Esophagus mucosa (tissue), 1 donor: ENCODE results near the gene ADM2. TPM values are rescaled to one million over a fixed set of nuclear protein-coding genes. Genes with fewer than 3 reads are reported as not detected.
"Not testable (repeated sequence)": the region's sequence is repeated elsewhere in the genome, so short reads cannot be mapped to it uniquely, and the experiment has no call there.

ENCODE experiments used
- ATAC-seq: fragments of 200-7000 bp; cut with Tn5 transposase; one replicate; pipeline ENCODE4 v1.9.1; 2020
- total RNA-seq: library from RNA; stranded (reverse); gene quantifications from one replicate; pipeline ENCODE4 v1.2.4, GENCODE V29; 2023
- donor health status: DM: yes; HTN: yes; CAD: no.

ADM2 gene
- total RNA-seq, 1 donor from 2014 or later: 11.7 TPM

DNA sequence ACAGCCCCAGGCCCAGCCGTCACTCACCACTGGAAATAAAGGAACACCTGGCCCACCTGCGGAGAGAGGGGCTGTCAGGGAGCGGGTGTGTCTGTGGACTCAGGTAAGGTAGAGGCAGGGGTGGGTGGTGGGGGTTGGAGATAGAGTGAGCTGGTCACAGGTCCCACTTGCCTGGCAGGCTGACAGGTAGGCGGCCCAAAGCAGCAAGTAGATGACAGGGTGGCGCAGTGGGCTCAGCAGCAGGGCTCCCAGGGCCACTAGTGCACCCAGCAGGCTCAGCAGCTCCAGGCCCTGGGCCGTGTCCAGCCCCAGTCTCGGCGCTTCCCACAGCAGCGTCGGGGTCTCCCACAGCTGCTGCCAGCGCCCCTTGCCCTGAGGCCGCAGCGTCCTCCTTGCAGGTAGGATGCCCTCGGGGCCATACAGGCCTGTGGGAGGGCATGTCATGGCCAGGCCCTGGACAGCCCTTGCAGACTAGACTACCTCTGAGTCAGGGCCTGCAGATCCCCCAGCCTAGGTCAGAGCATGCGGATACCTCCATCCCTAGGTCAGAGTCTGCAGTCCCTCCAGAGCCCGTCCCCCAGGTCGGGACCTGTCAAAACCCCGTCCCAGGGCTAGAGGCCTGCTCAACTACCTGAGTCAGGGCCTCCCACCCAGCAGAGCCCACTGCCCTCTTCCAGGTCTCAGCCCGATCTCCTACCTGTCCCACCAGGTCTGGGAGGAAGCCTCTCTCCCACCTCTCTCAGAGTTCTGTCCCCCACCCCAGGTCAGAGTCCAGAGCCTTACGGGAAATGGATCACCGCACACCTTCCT, 25.5 kb downstream of the ADM2 start:
- peak; percentile 15 for ATAC-seq

DNA sequence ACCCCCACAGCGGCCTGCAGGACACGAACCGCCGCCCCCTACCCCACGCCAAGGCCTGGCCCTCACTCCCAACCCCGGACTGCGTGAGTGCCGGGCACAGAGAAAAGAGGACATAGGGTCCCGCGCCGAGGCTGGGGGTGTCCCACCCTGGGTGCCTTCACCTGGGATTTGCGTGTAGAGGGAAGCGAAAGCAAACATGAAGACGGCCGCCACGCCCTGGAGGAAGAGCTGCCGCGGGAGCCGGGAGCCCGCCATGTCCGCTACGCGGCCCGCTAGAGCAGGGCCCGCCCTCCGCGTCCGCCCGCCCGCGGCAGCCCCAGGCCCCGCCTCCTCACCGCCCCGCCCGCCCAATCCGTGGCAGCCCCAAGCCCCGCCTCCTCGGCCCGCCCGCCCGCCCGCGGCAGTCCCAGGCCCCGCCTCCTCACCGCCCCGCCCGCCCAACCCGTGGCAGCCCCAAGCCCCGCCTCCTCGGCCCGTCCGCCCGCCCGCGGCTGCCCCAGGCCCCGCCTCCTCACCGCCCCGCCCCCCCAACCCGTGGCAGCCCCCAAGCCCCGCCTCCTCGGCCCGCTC, 26.2 kb downstream of the ADM2 start, which contains the start of gene LMF2:
Gene LMF2, minus strand, starts transcription at position 282 of the 570 bp plus-strand sequence. Its CDS starts 27 bp downstream, at position 255.
- ATAC-seq: peak; percentile 78

DNA sequence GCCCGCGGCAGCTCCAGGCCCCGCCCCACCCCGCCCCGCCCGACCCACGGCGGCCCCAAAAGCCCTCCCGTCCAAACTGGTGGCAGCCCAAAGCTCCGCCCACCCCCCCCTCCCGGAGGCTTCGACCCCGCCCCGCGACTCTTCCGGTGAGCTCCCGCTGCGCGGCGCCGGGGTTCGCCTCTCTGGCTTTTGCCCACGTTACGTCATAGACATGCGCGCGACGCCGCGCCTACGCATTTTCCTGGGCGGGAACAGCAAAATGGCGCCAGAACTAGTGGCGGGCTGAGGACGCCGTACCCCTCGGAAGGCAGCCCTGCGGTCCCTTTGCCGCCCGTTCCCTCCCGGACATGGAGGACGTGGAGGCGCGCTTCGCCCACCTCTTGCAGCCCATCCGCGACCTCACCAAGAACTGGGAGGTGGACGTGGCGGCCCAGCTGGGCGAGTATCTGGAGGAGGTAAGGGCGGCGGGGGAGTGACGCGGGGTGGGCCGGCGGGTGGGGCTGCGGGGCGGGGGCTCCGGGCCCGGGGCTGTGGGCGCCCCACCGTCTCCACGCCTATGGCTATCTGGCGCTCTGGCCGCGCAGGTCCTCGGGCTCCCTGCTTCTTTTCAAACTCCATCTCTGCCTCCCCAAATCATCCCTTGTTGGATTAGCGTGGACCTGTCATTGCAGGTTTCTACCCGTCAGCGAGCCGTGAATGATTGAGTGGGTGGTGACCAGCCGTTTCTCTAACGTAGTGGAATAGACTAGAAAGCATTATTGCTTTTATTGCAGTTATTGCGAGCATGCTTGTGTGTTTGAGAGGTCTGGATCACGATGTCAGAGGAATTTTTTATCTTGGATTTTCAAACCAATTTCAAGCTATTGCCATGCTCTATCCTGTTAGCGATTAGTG, 26.9 kb downstream of the ADM2 start, which contains the start of gene NCAPH2:
Gene NCAPH2, plus strand, starts transcription at position 234 of the 894 bp plus-strand sequence. Its CDS starts 114 bp downstream, at position 348.
- peak; percentile 76 for ATAC-seq

DNA sequence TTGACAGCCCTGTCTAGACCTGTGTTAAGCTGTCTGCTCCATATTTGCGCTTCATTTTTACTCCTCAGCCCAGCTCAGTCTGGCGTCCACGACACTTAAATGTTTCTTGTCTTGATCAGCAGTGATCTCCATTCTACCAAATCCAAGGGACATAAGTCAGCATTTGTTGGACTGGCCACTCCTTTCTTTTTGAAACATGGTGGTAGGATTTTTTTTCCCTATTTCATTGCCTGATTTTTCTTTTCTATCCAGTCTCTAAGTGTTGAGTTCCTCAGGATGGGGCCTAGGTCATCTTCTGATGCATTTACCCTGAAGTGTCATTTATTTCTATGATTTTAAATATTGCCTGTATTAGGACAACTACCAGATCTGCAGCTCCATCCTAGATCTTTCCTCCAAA, 27.6 kb downstream of the ADM2 start:
- no peak for ATAC-seq

DNA sequence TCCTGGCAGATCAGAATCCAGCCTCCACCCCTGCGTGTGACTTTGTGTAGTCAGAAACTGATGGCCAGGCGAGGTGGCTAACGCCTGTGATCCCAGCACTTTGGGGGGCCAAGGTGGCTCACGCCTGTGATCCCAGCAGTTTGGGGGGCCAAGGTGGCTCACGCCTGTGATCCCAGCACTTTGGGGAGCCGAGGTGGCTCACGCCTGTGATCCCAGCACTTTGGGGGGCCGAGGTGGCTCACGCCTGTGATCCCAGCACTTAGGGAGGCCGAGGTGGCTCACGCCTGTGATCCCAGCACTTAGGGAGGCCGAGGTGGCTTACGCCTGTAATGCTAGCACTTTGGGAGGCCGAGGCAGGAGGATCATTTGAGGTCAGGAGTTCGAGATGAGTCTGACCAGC, 31.8 kb downstream of the ADM2 start:
- no peak for ATAC-seq

DNA sequence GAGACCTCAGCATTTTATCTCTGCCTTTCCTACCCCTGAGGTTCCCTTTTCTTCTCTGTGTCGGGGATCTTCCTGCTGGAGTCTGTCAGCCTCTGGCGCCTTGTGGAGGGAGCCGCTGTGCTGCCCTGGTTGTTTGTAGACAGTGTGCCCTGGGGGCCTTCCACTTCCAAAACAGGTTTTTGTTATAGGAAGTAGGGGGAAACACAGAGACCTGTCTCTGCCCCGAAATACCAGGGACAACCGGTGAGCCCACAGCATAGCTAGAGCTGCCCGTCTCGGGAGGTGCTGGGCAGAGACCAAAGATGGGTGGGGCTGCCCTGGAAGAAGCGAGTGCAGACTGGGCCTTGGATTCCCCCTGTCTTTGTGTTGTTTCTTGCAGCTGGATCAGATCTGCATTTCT, 34.7 kb downstream of the ADM2 start:
- ATAC-seq: peak; percentile 10

DNA sequence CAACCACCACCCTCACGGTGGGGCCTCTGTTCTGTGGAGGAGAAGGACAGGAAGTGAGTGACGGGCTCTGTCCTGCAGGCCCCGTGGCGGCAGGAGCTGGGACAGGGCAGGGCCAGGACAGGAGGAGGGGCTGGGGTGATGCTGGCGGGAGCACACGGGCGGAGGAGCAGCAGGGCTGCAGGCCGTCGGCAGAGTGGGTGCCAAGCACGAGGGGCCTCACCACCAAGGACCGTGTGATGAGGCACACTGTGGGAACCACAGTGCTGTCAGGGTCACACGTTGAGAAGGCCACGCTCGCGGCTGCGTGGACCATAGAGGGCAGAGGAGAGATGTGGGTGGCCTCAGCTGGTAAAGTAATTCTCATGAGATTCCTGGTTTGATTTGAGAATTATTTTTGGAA, 35.5 kb downstream of the ADM2 start:
- ATAC-seq: no peak

DNA sequence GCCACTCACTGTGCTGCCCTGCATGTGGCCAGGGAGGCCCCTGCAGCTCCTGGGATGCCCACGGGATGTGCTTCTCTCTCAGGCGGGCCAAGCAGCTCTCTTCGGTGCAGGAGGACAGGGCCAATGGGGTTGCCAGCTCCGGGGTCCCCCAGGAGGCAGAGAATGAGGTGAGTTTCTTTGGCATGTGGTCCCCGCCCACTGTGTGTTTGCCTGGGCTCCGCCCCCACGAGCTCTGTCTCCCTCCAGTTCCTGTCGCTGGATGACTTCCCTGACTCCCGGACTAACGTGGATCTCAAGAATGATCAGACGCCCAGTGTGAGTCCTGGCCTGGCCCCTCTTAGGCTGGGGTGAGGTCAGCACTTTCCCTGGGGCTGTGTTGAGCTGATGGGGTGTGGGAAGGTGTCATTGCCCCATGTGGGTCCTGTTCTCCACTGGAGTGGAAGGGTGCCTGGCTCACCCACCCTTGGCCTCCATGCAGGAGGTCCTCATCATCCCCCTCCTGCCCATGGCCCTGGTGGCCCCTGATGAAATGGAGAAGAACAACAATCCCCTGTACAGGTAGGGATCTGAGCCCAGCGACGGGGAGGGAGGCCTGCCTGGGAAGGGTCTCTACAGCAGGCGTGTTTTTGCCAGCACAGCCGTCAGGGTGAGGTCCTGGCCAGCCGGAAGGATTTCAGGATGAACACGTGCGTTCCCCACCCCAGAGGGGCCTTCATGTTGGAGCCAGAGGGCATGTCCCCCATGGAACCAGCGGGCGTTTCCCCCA, 36.3 kb downstream of the ADM2 start:
- ATAC-seq: no peak

DNA sequence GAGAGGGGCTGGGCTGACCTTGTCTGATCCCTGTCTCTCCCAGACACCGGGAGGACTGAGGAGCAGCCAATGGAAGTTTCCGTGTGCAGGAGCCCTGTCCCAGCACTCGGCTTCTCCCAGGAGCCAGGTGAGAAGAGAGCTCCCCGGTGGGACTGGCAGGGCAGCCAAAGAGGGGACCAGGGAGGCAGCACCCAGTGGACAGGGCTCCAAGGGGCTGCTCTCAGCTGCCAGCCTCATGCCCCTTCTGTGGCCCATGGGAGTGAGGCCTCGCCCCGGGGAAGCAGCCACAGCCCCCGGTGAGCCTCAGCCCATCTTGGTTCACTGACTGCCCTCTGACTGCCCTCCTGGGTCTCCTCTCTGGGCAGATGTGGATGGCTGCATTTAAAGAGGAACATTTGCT, 37.3 kb downstream of the ADM2 start:
- no peak for ATAC-seq

DNA sequence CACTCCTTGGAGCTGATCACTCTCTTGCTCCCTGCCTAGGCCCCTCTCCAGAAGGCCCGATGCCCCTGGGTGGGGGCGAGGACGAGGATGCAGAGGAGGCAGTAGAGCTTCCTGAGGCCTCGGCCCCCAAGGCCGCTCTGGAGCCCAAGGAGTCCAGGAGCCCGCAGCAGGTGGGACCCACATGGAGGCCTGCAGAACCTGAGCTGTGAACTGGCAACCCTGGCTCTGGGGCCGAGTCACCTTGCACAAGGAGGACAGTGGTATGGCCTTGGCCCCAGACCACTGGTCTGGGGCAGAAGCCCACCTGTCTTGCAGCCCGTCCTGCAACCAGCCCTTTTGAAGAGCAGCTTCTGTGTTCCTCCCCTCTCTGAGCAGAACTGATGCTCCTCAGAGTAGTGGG, 37.8 kb downstream of the ADM2 start:
- ATAC-seq: no peak

DNA sequence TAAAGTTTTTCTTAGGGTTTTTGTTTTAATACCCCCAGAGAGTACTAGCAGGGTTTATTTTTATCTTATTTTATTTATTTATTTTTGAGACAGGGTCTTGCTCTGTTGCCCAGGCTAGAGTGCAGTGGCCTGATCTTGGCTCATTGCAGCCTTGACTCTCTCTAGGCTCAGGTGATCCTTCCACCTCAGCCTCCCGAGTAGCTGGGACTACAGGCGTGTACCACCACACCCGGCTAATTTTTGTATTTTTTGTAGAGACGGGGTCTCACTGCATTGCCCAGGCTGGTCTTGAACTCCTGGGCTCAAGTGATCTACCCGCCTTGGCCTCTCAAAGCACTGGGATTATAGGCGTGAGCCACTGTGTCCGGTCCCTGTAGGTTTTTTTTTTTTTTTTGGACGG, 38.8 kb downstream of the ADM2 start:
- ATAC-seq: not testable (repeated sequence)

DNA sequence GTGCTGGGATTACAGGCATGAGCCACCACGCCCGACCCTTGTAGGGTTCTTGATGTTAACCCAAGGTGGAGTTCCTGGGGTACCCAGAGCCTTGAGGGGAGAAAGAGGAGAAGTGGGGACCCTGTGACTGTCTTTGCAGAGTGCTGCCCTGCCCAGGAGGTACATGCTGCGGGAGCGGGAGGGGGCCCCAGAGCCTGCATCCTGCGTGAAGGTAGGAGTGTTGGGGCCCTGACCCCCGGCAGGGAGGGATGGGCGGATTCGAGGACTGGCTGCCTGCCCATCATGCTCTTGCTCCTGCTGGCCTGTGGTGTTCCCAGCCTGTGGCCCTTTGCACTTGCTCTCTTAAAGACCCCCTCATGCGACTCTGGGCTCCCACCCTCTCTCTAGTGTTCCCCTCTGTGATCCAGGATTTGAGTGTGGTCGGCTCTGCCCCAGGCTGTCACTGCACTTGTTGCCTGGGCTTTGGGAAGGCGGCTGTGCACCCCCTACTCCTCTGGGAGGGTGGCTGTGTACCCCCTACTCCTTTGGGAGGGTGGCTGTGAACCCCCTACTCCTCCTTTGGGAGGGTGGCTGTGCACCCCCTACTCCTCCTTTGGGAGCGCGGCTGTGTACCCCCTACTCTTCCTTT, 39.6 kb downstream of the ADM2 start:
- ATAC-seq: no peak

DNA sequence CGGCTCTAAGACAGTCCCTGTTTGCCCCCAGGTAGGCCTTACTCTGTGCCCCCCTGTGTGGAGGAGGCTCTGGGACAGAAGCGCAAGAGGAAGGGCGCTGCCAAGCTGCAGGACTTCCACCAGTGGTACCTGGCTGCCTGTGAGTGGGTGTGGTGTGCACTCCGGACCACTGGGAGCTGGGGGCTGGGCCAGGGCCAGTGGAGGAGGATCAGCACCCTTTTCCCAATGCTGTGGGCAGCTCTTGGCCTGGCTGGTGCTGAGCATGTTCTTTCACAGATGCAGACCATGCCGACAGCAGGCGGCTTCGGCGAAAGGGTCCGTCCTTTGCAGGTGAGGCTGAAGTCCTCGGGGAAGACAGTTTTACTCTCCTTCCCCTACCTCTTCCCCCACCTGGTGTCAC, 40.4 kb downstream of the ADM2 start:
- no peak for ATAC-seq

DNA sequence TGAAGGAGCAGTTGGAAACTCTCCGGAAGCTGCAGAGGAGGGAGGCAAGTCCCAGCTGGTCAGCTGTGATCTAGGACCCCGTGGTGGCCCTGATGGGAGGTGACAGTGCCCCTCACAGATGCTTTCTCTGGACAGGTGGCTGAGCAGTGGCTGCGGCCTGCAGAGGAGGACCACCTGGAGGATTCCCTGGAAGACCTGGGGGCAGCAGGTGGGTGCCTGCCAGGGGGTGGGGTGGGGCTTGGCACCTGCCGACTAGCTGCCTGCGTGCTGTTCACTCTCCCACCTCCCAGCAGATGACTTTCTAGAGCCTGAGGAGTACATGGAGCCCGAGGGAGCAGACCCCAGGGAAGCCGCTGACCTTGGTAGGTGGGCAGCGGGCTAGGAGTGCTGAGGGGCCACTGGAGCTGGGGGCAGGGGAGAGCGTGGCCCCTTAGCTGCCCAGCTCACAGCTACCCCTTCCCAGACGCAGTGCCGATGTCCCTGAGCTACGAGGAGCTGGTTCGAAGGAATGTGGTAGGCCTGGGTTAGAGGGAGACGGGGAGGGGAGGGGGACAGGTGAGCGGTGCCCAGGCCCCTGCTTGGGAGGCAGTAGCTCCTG, 41.0 kb downstream of the ADM2 start:
- no peak for ATAC-seq

DNA sequence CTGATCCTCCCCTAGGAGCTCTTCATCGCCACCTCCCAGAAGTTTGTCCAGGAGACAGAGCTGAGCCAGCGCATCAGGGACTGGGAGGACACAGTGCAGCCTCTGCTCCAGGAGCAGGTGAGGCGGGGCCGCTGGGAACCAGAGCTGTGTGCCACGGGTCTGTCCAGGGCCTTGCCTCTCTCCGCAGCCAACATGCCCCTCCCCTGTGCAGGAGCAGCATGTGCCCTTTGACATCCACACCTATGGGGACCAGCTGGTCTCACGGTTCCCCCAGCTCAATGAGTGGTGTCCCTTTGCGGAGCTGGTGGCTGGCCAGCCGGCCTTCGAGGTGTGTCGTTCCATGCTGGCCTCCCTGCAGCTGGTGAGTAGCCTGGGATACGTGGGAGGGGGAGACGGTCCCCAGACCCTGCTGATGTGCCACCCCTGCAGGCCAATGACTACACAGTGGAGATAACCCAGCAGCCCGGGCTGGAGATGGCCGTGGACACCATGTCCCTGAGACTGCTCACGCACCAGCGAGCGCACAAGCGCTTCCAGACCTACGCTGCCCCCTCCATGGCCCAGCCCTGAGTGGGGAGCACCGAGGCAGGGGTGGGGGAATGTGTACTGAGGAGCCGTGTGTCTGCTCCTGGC, 41.6 kb downstream of the ADM2 start:
- ATAC-seq: no peak

DNA sequence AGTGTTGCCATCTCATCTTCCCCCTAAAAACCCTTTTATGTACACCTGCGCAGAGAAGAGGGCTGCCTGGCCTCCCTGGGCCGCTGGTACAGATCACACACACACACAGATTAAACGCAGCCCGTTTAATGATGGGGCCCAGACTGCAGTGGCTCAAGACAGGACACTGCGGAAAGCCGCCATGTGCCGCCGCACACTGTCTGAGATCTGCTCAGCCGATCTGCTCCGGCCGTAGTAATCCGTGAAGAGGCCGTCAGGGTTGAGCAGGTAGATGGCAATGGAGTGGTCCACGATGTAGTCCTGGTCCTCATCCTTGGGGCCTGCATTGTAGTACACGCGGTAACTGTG, 42.1 kb downstream of the ADM2 start:
- ATAC-seq: no peak

DNA sequence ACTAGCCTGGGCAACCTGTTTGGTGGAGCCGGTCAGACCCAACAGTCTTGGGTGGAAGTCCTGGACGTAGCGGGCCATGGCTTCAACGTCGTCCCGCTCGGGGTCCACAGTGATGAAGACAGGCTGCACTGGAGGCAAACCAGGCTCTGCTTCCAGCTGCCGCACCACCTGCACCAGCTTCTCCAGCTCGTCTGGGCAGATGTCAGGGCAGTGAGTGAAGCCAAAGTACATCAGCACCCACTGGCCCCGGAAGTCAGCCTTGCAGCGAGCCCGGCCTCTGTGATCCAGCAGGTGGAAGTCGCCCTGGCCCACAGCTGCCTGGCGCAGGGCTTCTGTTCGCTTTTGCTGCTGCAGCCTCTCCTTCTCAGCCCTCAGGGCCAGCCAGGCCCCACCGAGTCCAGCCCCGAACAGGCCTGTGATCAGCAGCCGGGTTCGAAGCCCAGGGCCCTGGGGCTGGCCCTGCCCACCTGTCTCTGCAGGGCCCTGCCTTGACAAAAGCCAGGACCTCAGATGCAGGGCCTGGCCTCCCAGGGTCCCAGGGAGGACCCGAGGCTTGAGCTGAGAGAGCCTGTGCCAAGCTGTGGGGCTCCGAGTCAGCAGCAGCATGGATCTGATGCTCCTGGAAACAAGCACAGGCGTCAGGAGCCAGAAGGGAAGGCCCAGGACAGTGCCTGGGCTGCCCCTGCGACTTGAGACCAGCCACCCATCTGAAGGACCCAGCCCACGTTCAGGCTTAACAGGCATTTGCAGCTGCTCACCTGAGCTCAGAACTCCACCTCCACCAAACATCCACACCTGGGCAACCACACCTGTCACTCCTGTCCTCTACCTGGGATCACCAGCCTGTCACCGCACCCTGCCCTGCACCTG, 42.7 kb downstream of the ADM2 start:
- peak; percentile 17 for ATAC-seq

DNA sequence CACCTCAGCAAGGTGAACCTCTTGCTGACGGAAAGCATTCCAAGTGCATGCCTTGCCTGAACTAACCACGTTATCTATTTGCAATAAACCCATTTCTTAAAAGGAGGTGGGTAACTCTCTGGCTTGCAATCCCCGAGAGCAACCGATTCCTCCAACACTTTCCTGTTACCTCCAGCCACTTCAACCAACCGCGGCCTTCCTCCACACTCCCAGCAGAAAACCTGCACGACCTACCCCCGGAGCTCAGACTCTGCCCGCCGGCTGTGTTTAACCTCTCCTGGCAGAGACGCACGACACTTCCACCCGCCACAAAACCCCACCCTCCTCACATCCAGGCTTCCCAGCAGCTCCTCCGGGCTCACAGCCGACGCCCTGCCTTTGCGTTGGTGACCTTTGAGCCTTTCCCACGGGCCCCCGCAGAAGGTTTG, 43.3 kb downstream of the ADM2 start:
- ATAC-seq: peak; percentile 1

DNA sequence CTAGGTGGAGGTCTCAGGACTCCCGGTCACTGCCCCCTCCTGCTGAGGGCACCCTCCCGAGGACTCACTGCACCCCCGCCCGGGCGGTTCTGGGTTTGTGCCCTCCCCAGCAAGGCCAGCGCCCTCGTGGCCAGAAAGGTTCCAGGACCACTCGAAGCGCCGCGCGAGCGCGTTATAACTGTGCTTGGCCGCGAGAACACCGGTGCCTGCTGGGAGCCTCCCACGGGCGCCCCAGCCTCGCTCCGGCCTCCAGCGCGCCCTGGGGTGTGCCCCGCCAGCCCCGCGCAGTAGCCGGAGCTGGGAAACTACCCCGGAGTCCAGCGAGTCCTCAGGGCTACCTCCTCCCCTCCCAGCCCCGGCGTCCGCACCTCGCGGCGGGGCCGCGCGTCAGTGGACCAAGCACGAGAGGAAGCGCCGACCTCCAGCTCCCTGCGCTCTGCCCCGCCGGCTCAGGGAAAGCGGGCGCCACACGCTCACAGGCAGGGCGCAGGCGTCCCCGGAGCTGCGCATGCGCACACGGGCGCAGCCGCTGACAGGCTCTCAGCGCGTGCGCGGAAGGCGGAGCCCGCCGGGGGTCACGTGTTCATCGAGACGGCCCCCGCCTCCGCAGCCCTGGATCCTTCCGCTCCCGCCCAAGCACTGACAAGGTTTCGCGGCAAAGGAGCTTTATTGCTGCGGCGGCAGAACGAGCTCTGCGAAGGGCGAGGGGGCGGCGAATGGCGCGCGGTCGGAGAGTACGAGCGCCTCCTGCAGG, 43.9 kb downstream of the ADM2 start, which contains the start of gene SCO2:
Gene SCO2, minus strand, starts transcription at position 495 of the 754 bp plus-strand sequence. CDS start 1,187 bp downstream, outside the sequence.
- peak; percentile 60 for ATAC-seq
